ENCODE measurements around the gene KCNC4.

DNA sequence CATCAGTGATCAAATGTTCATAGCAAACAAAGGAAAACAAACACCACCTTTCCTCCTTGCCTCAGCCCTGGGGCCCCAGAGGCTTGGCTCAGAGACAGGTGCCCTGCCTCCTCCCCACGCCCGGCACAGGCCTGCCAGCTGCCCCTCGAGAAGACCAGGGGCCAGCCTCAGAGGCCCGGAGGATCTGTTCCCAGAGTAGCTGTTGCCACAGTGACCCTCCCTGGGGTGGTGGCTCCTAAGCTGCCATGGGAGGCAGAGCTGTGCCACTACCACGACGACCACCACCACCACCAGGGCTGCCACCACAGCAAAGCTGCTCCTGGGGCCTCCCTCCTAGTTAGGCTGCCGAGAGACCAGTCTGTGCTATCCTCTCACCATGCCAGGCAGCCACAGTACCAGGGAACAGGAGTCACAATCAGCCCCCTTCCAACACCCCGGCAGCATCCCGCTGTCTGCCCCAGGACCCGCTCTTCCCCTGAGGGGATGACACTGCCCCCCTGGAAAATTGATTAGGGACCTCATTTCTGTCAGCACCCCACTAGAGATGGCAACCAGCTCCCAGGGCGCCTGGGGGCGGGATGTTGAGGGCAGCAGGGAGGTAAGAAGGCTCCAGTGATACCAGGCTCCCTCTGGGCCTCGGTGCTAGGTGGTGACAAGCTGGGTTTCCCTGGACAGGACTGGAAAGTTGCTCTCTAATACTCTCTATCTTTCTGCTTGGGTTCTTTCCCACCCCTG is 30.5 kb downstream of the KCNC4 start:
- TF ChIP-seq CTCF (IDR thresholded peaks at IDR 0.05) (no peak), POLR2A (IDR thresholded peaks at IDR 0.05) (no peak)

All from testis (tissue), 2 donors.